C4-2B (cell line): Measurements from ENCODE around the gene MAP3K6.

ENCODE experiments used
- H3K27ac ChIP-seq: fragments of 450-650 bp; 2 replicates; pipeline ENCODE4 v1.5.1; 2017
- CTCF ChIP-seq: fragments of 450-650 bp; conservative IDR thresholded peaks from 2 replicates; pipeline ENCODE4 v1.5.1; 2017; ENCODE audit warnings: mild to moderate bottlenecking
- ZFX ChIP-seq: fragments of 450-650 bp; IDR thresholded peaks from 2 replicates; pipeline ENCODE4 v1.6.1; 2017

The MAP3K6 gene

GRCh38 chr1:27361553-27361952 is 5.2 kb downstream of the MAP3K6 start:
- H3K27ac ChIP-seq: no peak overlapping the region
- no peak for TF ChIP-seq ZFX
- TF ChIP-seq CTCF: no peak

DNA sequence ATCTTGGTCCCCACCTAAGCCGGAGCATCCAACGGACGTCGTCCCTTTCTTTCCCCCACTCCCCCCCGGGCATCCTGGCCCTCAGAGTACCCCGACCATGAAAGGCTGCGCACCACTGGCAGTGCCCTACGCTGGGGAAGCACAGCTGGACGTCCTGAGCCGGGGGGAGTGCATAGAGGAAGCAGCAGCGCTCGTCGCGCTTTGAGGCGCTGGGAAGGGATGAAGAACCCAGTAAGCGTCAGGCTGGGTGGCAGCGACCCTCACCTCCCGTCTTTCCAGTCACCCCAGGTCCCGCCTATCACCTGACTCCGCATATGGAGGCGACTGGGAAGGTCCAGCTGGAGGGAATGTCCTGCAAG is 5.7 kb downstream of the MAP3K6 start:
- TF ChIP-seq ZFX: no peak
- no peak for TF ChIP-seq CTCF
- no peak overlapping the region for H3K27ac ChIP-seq

GRCh38 chr1:27360159-27361043 is 6.4 kb downstream of the MAP3K6 start:
- no peak overlapping the region for H3K27ac ChIP-seq
- TF ChIP-seq ZFX: no peak
- TF ChIP-seq CTCF: no peak

GRCh38 chr1:27359822-27360158 is 7.0 kb downstream of the MAP3K6 start:
- no peak overlapping the region for H3K27ac ChIP-seq
- no peak for TF ChIP-seq CTCF
- no peak for TF ChIP-seq ZFX

DNA sequence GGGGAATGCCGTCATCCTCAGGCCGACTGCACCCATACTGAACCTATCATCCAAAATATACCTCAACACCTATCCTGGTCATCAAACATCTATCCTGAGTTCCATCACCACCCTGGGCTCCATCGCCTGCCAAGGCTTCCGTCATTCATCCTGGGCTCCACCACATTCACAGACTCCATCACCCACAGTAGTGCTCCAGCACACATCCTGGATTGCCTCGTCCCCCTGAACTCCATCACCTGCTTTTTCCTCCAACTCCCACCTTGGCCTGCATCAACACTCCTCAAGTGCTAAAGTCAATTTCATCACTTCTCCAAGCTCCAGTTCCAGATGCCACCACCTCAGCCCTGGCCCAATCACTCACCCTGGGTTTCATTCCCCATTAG is 7.8 kb downstream of the MAP3K6 start:
- no peak overlapping the region for H3K27ac ChIP-seq
- TF ChIP-seq CTCF (no peak), ZFX (no peak)

DNA sequence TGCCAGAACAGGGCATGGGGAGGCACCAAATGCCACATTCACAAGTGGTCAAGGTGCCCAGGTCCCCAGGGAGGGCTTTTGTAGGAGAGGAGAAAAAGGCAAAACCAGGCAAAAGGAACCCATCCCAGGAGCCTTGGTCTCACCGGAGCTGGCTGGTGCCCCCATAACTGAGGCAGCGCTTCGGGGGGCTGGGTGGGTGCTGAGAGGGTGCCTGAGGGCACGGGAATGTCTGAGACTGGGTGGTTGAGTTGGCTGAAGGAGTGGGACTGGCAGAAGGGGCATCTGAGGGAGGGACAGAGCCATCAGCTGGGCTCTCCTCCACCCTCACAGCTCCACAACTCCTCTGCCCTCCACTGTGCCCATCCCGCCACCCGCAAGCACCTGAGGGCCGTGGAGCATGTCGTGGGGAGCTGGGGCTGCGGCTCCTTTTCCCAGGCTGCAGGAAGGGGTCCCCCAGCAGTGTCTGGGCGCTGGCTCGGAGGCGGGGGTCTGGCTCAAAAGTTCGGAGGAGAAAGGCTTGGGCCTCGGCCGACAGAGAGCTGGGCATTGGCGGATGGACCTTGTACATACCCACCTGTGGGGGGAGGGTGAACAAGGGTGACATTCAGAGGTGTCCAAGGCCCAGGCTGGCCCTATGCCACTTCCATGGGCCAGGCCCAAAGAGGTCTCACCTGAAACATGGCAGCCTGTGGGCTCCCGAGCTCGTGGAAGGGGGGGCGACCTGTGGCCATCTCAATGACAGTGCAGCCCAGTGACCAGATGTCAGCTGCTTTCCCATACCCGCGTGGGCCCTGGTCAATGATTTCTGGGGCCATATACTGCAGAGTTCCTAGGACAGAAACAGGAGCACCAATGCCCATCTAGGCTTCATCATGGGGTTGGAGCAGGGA is 8.5 kb downstream of the MAP3K6 start:
- TF ChIP-seq CTCF: no peak
- TF ChIP-seq ZFX: no peak
- no peak overlapping the region for H3K27ac ChIP-seq

DNA sequence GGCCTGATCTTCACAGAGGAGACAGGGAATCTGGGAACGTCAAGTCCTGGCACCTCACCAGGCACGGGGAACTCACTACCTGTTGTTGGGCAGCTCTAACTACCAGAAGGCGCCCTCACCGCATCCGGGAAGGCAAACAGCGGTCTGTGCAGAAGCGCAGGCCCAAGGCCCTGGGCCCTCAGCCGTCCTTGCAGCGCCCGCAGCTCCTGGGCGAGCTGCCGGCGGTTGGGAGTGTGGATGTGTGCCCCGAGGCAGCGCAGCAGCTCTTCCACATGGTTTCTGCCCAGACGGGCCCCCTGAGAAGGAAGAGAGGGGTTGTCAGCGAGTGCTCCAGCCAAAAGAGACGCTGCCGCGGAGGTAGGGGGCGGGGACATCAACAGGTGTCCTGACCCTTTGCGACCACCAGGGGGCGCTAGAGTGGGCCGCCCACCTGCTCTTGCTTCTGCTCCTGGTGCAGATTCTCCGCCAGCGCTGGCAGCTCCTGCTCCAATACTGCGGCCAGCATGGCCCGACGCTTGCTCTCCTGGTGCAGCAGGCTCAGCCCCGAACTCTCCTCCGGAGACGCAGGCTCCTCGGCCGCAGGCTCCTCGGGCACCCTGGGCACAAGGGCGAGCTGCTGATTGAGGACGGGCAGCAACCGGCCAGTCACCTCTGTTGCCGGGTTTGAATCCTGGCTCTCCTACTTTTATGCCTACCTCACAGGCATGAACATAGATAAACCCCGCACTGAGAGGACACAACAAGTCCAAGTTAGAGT is 9.3 kb downstream of the MAP3K6 start:
- TF ChIP-seq CTCF (peak; percentile 97), ZFX (no peak; the same call in 1 of the 2 replicates)
- H3K27ac ChIP-seq: no peak overlapping the region
